K562 (cell line): ENCODE data around the gene FAM186B.

ENCODE experiments used
- CEBPZ ChIP-seq: fragments of 150-350 bp; IDR thresholded peaks from 2 replicates; pipeline ENCODE4 v1.6.1; 2014; ENCODE audit warnings: low read depth, mild to moderate bottlenecking, low read length, borderline replicate concordance
- EZH2 ChIP-seq: IDR thresholded peaks from 2 replicates; pipeline ENCODE4 v1.6.1; 2012; ENCODE audit warnings: low read depth, mild to moderate bottlenecking, inconsistent platforms, low read length, borderline replicate concordance
- IRF2 ChIP-seq: sonication (generic); formaldehyde crosslinking; IDR thresholded peaks from 2 replicates; pipeline ENCODE4 v1.8.1; 2022; ENCODE audit warnings: mild to moderate bottlenecking, missing genetic modification reagents
- POLR2A ChIP-seq: fragments of 450-650 bp; conservative IDR thresholded peaks from 2 replicates; pipeline ENCODE4 v1.6.1; 2016

GRCh38 chr12:49646331-49646830 lies 40.9 kb upstream of the FAM186B start:
- TF ChIP-seq CEBPZ, result no peak
- TF ChIP-seq EZH2, result no peak
- TF ChIP-seq IRF2 (CRISPR knock-in tag), result no peak
- TF ChIP-seq POLR2A, result no peak
